GM19035 (cell line): ENCODE data around the gene DLL4.
"Not testable (repeated sequence)": the region's sequence is repeated elsewhere in the genome, so short reads cannot be mapped to it uniquely, and the experiment has no call there.

ENCODE experiments used
- ATAC-seq: cut with Tn5 transposase; IDR thresholded peaks from one replicate; pipeline ENCODE4 v1.9.1; 2021; ENCODE audit not compliant: unreplicated experiment

Gene DLL4

GRCh38 chr15:40941068-40941527, 12.0 kb downstream of the DLL4 start:
- ATAC-seq = no peak

GRCh38 chr15:40941528-40942336, 12.6 kb downstream of the DLL4 start:
- ATAC-seq = peak; percentile 74

GRCh38 chr15:40942337-40942854, 13.3 kb downstream of the DLL4 start:
- ATAC-seq = no peak

- ATAC-seq = no peak
Measured at GRCh38 chr15:40942878-40943277, 13.7 kb downstream of the DLL4 start.

- no peak for ATAC-seq
Measured at GRCh38 chr15:40943764-40944365, 14.7 kb downstream of the DLL4 start.

- no peak for ATAC-seq
Measured at GRCh38 chr15:40944510-40945296, 15.6 kb downstream of the DLL4 start.

GRCh38 chr15:40948706-40949473, 19.8 kb downstream of the DLL4 start:
- ATAC-seq = no peak

- no peak for ATAC-seq
Measured at GRCh38 chr15:40949756-40950207, 20.6 kb downstream of the DLL4 start.

GRCh38 chr15:40951764-40952163, 22.6 kb downstream of the DLL4 start:
- ATAC-seq = no peak

GRCh38 chr15:40952301-40952900, 23.3 kb downstream of the DLL4 start:
- ATAC-seq = no peak

GRCh38 chr15:40952901-40953712, 24.0 kb downstream of the DLL4 start, which contains the start of gene CHAC1:
Gene CHAC1, plus strand, starts transcription at chr15:40953471. Its CDS starts 113 bp downstream, at chr15:40953584.
- ATAC-seq = peak; percentile 92

GRCh38 chr15:40953713-40954074, 24.6 kb downstream of the DLL4 start:
- ATAC-seq = no peak

- ATAC-seq = not testable (repeated sequence)
Measured at GRCh38 chr15:40954158-40954848, 25.2 kb downstream of the DLL4 start.

GRCh38 chr15:40955141-40955903, 26.2 kb downstream of the DLL4 start:
- ATAC-seq = no peak

GRCh38 chr15:40955930-40956540, 26.9 kb downstream of the DLL4 start:
- ATAC-seq = no peak

GRCh38 chr15:40956541-40956982, 27.4 kb downstream of the DLL4 start:
- no peak for ATAC-seq

- no peak for ATAC-seq
Measured at GRCh38 chr15:40957041-40957555, 28.0 kb downstream of the DLL4 start.
